Measurements from ENCODE around the gene BCR.

BCR gene

GRCh38 chr22:23218053-23218866 lies 38.0 kb downstream of the BCR start:
- DNase-seq, result no peak

- DNase-seq, result no peak
Observed at GRCh38 chr22:23218867-23219251, 38.5 kb downstream of the BCR start.

- no peak for DNase-seq
Observed at GRCh38 chr22:23219317-23219716, 39.0 kb downstream of the BCR start.

- no peak for DNase-seq
Observed at GRCh38 chr22:23219822-23220484, 39.6 kb downstream of the BCR start.

- DNase-seq, result no peak
Observed at GRCh38 chr22:23220485-23221350, 40.4 kb downstream of the BCR start.

GRCh38 chr22:23221351-23221804 lies 41.1 kb downstream of the BCR start:
- no peak for DNase-seq

GRCh38 chr22:23222033-23222792 lies 41.9 kb downstream of the BCR start:
- DNase-seq, result no peak

GRCh38 chr22:23222793-23223568 lies 42.7 kb downstream of the BCR start:
- DNase-seq, result no peak

GRCh38 chr22:23223569-23224317 lies 43.4 kb downstream of the BCR start:
- no peak for DNase-seq

- DNase-seq, result no peak
Observed at GRCh38 chr22:23224846-23225245, 44.5 kb downstream of the BCR start.

- DNase-seq, result no peak
Observed at GRCh38 chr22:23225337-23225723, 45.0 kb downstream of the BCR start.

GRCh38 chr22:23225724-23226496 lies 45.6 kb downstream of the BCR start:
- DNase-seq, result no peak

- DNase-seq, result no peak
Observed at GRCh38 chr22:23226497-23226850, 46.2 kb downstream of the BCR start.

- no peak for DNase-seq
Observed at GRCh38 chr22:23227380-23227779, 47.1 kb downstream of the BCR start.

- DNase-seq, result no peak
Observed at GRCh38 chr22:23228503-23228902, 48.2 kb downstream of the BCR start.

- no peak for DNase-seq
Observed at GRCh38 chr22:23229646-23230045, 49.3 kb downstream of the BCR start.

- no peak for DNase-seq
Observed at GRCh38 chr22:23230348-23231068, 50.2 kb downstream of the BCR start.

- DNase-seq, result no peak
Observed at GRCh38 chr22:23231471-23232093, 51.3 kb downstream of the BCR start.

Measured in activated CD4-positive, CD25-positive, alpha-beta regulatory T cell (primary cell).